Panc1 (cell line): ENCODE data around the gene FBXL3. TPM values are rescaled to one million over a fixed set of nuclear protein-coding genes. Genes with fewer than 3 reads are reported as not detected.

ENCODE experiments used
- ATAC-seq: fragments of 200-7000 bp; cut with Tn5 transposase; 2 replicates; pipeline ENCODE4 v1.9.1; 2020; ENCODE audit warnings: mild to moderate bottlenecking, moderate library complexity
- BruUV-seq: library from RNA; stranded (reverse); fragments of 400-500 nt; replicated peaks from 2 replicates; lab custom pipeline; 2021; lab: Mats Ljungman, UMichigan
- CTCF ChIA-PET: fragments of 300-600 bp; sonication (Branson Sonifier 250); formaldehyde crosslinking; loops from one replicate; lab custom pipeline; 2022; ENCODE audit warnings: antibody characterized with exemption; lab: Charles Lee
- POLR2A ChIA-PET: fragments of 300-600 bp; sonication (Branson Sonifier 250); formaldehyde crosslinking; loops from one replicate; lab custom pipeline; 2022; ENCODE audit warnings: antibody characterized with exemption; lab: Charles Lee
- DNase-seq: peaks from one replicate; pipeline ENCODE4 v3.0.0-alpha.2; 2010; ENCODE audit warnings: low read depth, low spot score
- H3K27ac ChIP-seq: 2 replicates; pipeline ENCODE4 v1.5.1; 2011; ENCODE audit warnings: mild to moderate bottlenecking, low read length, inconsistent platforms
- H3K27me3 ChIP-seq: fragments of 200-500 bp; sonication (Bioruptor generic); 2 replicates; pipeline ENCODE4 v1.6.0; 2014; ENCODE audit warnings: low read length, inconsistent platforms; ENCODE audit not compliant: control insufficient read depth, insufficient read depth
- H3K36me3 ChIP-seq: fragments of 200-500 bp; sonication (Bioruptor generic); 2 replicates; pipeline ENCODE4 v1.5.1; 2014; ENCODE audit warnings: inconsistent platforms, mild to moderate bottlenecking, low read length, moderate library complexity; ENCODE audit not compliant: control insufficient read depth, insufficient read depth
- H3K4me1 ChIP-seq: 2 replicates; pipeline ENCODE4 v1.5.1; 2011; ENCODE audit warnings: inconsistent platforms, mild to moderate bottlenecking, low read length, moderate library complexity; ENCODE audit not compliant: control insufficient read depth, insufficient read depth
- H3K4me3 ChIP-seq, 2 experiments: 2 replicates each; pipeline ENCODE4 v1.5.1; 2011 to 2012; ENCODE audit warnings: low read depth in 2 of 2, low read length in 2 of 2, mild to moderate bottlenecking in 2 of 2, inconsistent platforms in 1 of 2, moderate library complexity in 1 of 2
- H3K9me3 ChIP-seq: fragments of 200-500 bp; sonication (Bioruptor generic); 2 replicates; pipeline ENCODE4 v1.5.1; 2014; ENCODE audit warnings: low read depth, mild to moderate bottlenecking, inconsistent platforms, low read length, moderate library complexity; ENCODE audit not compliant: control insufficient read depth, insufficient read depth
- POLR2AphosphoS5 ChIP-seq: IDR thresholded peaks from 2 replicates; pipeline ENCODE4 v1.6.1; 2012; ENCODE audit warnings: mild to moderate bottlenecking, low read depth, low read length, moderate library complexity
- SIN3A ChIP-seq: IDR thresholded peaks from 2 replicates; pipeline ENCODE4 v1.6.1; 2012; ENCODE audit warnings: low read depth, mild to moderate bottlenecking, low read length, moderate library complexity, borderline replicate concordance; ENCODE audit not compliant: insufficient read depth
- TCF7L2 ChIP-seq: IDR thresholded peaks from 2 replicates; pipeline ENCODE4 v1.6.1; 2011; ENCODE audit warnings: mild to moderate bottlenecking, low read depth, low read length, inconsistent platforms
- in situ Hi-C: cut with HindIII; loops from 2 replicates; pipeline ENCODE4 v1.10.0; 2016; ENCODE audit warnings: low sequenced_read_pairs, low pct_unique_long_range_greater_than_20kb
- intact Hi-C: fragments of 100-400 bp; cut with micrococcal nuclease; formaldehyde crosslinking; loops from one replicate; pipeline ENCODE4 v1.10.0; 2022; ENCODE audit not compliant: unreplicated experiment
- total RNA-seq: library from RNA; stranded (reverse); gene quantifications from one replicate; pipeline ENCODE4 v1.2.1, GENCODE V29; 2021; ENCODE audit not compliant: unreplicated experiment
- TF ChIP-seq, protein P1 (sequence below): fragments of 450-650 bp; IDR thresholded peaks from 2 replicates; pipeline ENCODE4 v1.5.1; 2017; ENCODE audit warnings: mild to moderate bottlenecking
- TF ChIP-seq, protein P2 (sequence below), 2 experiments: IDR thresholded peaks; 2 replicates each; pipeline ENCODE4 v1.6.1; 2011 to 2012; ENCODE audit warnings: low read depth in 2 of 2, control low read depth in 1 of 2, low read length in 1 of 2, mild to moderate bottlenecking in 1 of 2, moderate library complexity in 1 of 2; ENCODE audit not compliant: insufficient read depth in 1 of 2

Gene FBXL3
- total RNA-seq, 1 experiment from 2014 or later = 18.5 TPM

GRCh38 chr13:76991796-76992547 is 35.0 kb downstream of the FBXL3 start, which contains the start of gene CLN5:
Gene CLN5 (plus strand): TSS chr13:76992081. CDS start chr13:76992099, 18 bp downstream.
- CTCF ChIA-PET = no interaction called here
- BruUV-seq = no TSS peak

GRCh38 chr13:76991432-76991795 is 35.5 kb downstream of the FBXL3 start:
- H3K36me3 ChIP-seq = no peaks in the 10 kb centered on the region; the same call in 1 of the 2 replicates
- POLR2A ChIA-PET = no interaction called here
- TF ChIP-seq SIN3A = no peak
- TF ChIP-seq TCF7L2 = no peak
- TF ChIP-seq, protein P1, sequence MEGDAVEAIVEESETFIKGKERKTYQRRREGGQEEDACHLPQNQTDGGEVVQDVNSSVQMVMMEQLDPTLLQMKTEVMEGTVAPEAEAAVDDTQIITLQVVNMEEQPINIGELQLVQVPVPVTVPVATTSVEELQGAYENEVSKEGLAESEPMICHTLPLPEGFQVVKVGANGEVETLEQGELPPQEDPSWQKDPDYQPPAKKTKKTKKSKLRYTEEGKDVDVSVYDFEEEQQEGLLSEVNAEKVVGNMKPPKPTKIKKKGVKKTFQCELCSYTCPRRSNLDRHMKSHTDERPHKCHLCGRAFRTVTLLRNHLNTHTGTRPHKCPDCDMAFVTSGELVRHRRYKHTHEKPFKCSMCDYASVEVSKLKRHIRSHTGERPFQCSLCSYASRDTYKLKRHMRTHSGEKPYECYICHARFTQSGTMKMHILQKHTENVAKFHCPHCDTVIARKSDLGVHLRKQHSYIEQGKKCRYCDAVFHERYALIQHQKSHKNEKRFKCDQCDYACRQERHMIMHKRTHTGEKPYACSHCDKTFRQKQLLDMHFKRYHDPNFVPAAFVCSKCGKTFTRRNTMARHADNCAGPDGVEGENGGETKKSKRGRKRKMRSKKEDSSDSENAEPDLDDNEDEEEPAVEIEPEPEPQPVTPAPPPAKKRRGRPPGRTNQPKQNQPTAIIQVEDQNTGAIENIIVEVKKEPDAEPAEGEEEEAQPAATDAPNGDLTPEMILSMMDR = no peak
- TF ChIP-seq, protein P2, sequence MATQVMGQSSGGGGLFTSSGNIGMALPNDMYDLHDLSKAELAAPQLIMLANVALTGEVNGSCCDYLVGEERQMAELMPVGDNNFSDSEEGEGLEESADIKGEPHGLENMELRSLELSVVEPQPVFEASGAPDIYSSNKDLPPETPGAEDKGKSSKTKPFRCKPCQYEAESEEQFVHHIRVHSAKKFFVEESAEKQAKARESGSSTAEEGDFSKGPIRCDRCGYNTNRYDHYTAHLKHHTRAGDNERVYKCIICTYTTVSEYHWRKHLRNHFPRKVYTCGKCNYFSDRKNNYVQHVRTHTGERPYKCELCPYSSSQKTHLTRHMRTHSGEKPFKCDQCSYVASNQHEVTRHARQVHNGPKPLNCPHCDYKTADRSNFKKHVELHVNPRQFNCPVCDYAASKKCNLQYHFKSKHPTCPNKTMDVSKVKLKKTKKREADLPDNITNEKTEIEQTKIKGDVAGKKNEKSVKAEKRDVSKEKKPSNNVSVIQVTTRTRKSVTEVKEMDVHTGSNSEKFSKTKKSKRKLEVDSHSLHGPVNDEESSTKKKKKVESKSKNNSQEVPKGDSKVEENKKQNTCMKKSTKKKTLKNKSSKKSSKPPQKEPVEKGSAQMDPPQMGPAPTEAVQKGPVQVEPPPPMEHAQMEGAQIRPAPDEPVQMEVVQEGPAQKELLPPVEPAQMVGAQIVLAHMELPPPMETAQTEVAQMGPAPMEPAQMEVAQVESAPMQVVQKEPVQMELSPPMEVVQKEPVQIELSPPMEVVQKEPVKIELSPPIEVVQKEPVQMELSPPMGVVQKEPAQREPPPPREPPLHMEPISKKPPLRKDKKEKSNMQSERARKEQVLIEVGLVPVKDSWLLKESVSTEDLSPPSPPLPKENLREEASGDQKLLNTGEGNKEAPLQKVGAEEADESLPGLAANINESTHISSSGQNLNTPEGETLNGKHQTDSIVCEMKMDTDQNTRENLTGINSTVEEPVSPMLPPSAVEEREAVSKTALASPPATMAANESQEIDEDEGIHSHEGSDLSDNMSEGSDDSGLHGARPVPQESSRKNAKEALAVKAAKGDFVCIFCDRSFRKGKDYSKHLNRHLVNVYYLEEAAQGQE (IDR thresholded peaks at IDR 0.05; ENCODE audit: insufficient read depth in 1 of 2, low read depth in 2 of 2, low read length in 1 of 2) = no peak
- TF ChIP-seq POLR2AphosphoS5 = no peak
- peak overlapping the region; percentile 72 to 84 for H3K4me3 ChIP-seq
- no TSS peak for BruUV-seq
- H3K27me3 ChIP-seq = no peaks in the 10 kb centered on the region
- intact Hi-C loops = no loop called here
- no peak for DNase-seq
- H3K9me3 ChIP-seq = no peaks in the 10 kb centered on the region
- peaks cover 3% of the 10 kb centered on the region; the same call in 1 of the 2 replicates for H3K4me1 ChIP-seq
- CTCF ChIA-PET = no interaction called here
- H3K27ac ChIP-seq = peak overlapping the region; percentile 85
- in situ Hi-C loops = no loop called here
- peak; percentile 12; the same call in 1 of the 2 replicates for ATAC-seq

More at GRCh38 chr13:76991796-76992547, 35.0 kb downstream of the FBXL3 start, which contains the start of gene CLN5:
- TF ChIP-seq TCF7L2 (no peak), POLR2AphosphoS5 (peak; percentile 70; the same call in 1 of the 2 replicates), SIN3A (peak; percentile 85; the same call in 1 of the 2 replicates)
- TF ChIP-seq, protein P1 = no peak
- TF ChIP-seq, protein P2 (IDR thresholded peaks at IDR 0.05; ENCODE audit: insufficient read depth in 1 of 2, low read depth in 2 of 2, low read length in 1 of 2) = no peak
- Histone ChIP-seq H3K4me1 (peaks cover 3% of the 10 kb centered on the region; the same call in 1 of the 2 replicates), H3K9me3 (no peaks in the 10 kb centered on the region), H3K27me3 (no peaks in the 10 kb centered on the region), H3K27ac (peak within 1 kb of the TSS; percentile 85), H3K36me3 (no peaks in the 10 kb centered on the region; the same call in 1 of the 2 replicates), H3K4me3 (peak within 1 kb of the TSS; percentile 72 to 84)
- POLR2A ChIA-PET = interaction anchor here (0.5 kb wide), 1 partner anchor 452 kb away, joined by 4 read pairs; no protein-coding TSS in a partner anchor
- ATAC-seq (peak; percentile 99), DNase-seq (no peak)
- intact Hi-C loops = no loop called here
- in situ Hi-C loops = no loop called here
